HepG2 (cell line): ENCODE data around the gene POLR3F. TPM values are rescaled to one million over a fixed set of nuclear protein-coding genes. Genes with fewer than 3 reads are reported as not detected.
A peak's percentile ranks its signal among the peaks of the same experiment; 100 is the strongest.

Experiments used
- CBX2 ChIP-seq, 2 experiments: fragments of 200-600 bp in 1 of 2; sonication (generic); formaldehyde crosslinking in 1 of 2; IDR thresholded peaks; 2 replicates each; pipeline versions ENCODE4 v1.7.0 to v1.8.1; 2018 to 2022; ENCODE audit warnings: low read depth in 2 of 2, low read length in 1 of 2, mild to moderate bottlenecking in 1 of 2, missing genetic modification reagents in 1 of 2
- GFI1 ChIP-seq: sonication (generic); formaldehyde crosslinking; IDR thresholded peaks from 2 replicates; pipeline ENCODE4 v1.5.0; 2020; ENCODE audit warnings: missing genetic modification reagents, mild to moderate bottlenecking, borderline replicate concordance
- GPBP1L1 ChIP-seq: sonication (generic); formaldehyde crosslinking; IDR thresholded peaks from 2 replicates; pipeline ENCODE4 v1.5.0; 2020; ENCODE audit warnings: mild to moderate bottlenecking, missing genetic modification reagents
- KAT2B ChIP-seq: fragments of 150-350 bp; IDR thresholded peaks from 2 replicates; pipeline ENCODE4 v1.6.1; 2014; ENCODE audit warnings: low read depth, low read length, borderline replicate concordance
- SP140L ChIP-seq: sonication (generic); formaldehyde crosslinking; IDR thresholded peaks from 2 replicates; pipeline ENCODE4 v1.4.0; 2020; ENCODE audit warnings: missing genetic modification reagents, borderline replicate concordance
- ZFYVE20 ChIP-seq: sonication (generic); formaldehyde crosslinking; IDR thresholded peaks from 2 replicates; pipeline ENCODE4 v1.8.0; 2023; ENCODE audit warnings: low read depth, mild to moderate bottlenecking, moderate library complexity, missing genetic modification reagents, borderline replicate concordance
- ZNF235 ChIP-seq: sonication (generic); formaldehyde crosslinking; IDR thresholded peaks from 2 replicates; pipeline ENCODE4 v1.8.1; 2023; ENCODE audit warnings: mild to moderate bottlenecking, missing genetic modification reagents, borderline replicate concordance
- ZNF280B ChIP-seq: sonication (generic); formaldehyde crosslinking; IDR thresholded peaks from 2 replicates; pipeline ENCODE4 v1.5.0; 2020; ENCODE audit warnings: missing genetic modification reagents, mild to moderate bottlenecking, borderline replicate concordance
- ZNF513 ChIP-seq: sonication (generic); formaldehyde crosslinking; conservative IDR thresholded peaks from 2 replicates; pipeline ENCODE4 v1.5.0; 2020; ENCODE audit warnings: missing genetic modification reagents
- ZNF720 ChIP-seq: sonication (generic); formaldehyde crosslinking; IDR thresholded peaks from 2 replicates; pipeline ENCODE4 v1.4.0; 2020; ENCODE audit warnings: missing genetic modification reagents
- ZNF766 ChIP-seq: sonication (generic); formaldehyde crosslinking; IDR thresholded peaks from 2 replicates; pipeline ENCODE4 v1.5.0; 2020; ENCODE audit warnings: missing genetic modification reagents, borderline replicate concordance
- polyA plus RNA-seq, 8 experiments: library from polyadenylated mRNA; depleted of rRNA in 3 of 8; stranded (reverse) in 7 of 8; unstranded in 1 of 8; fragments of >200 nt; fragmentation: Illumina TruSeq in 4 of 8; extraction: Trizol in 4 of 8; gene quantifications; 2 replicates each; pipeline versions ENCODE4 v1.2.1 to v1.2.3, GENCODE V29; 2011 to 2016; ENCODE audit warnings: low read depth in 4 of 8, missing spikeins in 1 of 8, mixed read lengths in 1 of 8; ENCODE audit not compliant: insufficient read depth in 1 of 8
- total RNA-seq, 5 experiments: library from RNA; depleted of rRNA; stranded (reverse); fragments of >200 nt; fragmentation: Illumina TruSeq; extraction: Trizol; gene quantifications; 2 replicates each; pipeline ENCODE4 v1.2.3, GENCODE V29; 2016; ENCODE audit warnings: low read depth in 1 of 5
- TF ChIP-seq, protein P1 (sequence below): IDR thresholded peaks from 2 replicates; pipeline ENCODE4 v1.6.1; 2016; ENCODE audit warnings: missing compliant biosample characterization, missing genetic modification reagents, borderline replicate concordance
- TF ChIP-seq, protein P2 (sequence below): sonication (generic); formaldehyde crosslinking; conservative IDR thresholded peaks from 2 replicates; pipeline ENCODE4 v1.8.0; 2022; ENCODE audit warnings: missing genetic modification reagents
- TF ChIP-seq, protein P3 (sequence below): sonication (generic); formaldehyde crosslinking; IDR thresholded peaks from 2 replicates; pipeline ENCODE4 v1.5.0; 2020; ENCODE audit warnings: mild to moderate bottlenecking, missing genetic modification reagents, borderline replicate concordance

Gene POLR3F
- total and polyA plus RNA-seq, 2 of the 13 experiments (the other 11 are each of a cell fraction or from before 2014, with no cell fraction given): 11.7 to 25.5 TPM

GRCh38 chr20:18496740-18497592, 29.8 kb downstream of the POLR3F start, which contains the start of gene RBBP9 (continued):
- TF ChIP-seq, protein P1, sequence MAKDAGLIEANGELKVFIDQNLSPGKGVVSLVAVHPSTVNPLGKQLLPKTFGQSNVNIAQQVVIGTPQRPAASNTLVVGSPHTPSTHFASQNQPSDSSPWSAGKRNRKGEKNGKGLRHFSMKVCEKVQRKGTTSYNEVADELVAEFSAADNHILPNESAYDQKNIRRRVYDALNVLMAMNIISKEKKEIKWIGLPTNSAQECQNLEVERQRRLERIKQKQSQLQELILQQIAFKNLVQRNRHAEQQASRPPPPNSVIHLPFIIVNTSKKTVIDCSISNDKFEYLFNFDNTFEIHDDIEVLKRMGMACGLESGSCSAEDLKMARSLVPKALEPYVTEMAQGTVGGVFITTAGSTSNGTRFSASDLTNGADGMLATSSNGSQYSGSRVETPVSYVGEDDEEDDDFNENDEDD (CRISPR knock-in tag): peak; percentile 77
- TF ChIP-seq, protein P2, sequence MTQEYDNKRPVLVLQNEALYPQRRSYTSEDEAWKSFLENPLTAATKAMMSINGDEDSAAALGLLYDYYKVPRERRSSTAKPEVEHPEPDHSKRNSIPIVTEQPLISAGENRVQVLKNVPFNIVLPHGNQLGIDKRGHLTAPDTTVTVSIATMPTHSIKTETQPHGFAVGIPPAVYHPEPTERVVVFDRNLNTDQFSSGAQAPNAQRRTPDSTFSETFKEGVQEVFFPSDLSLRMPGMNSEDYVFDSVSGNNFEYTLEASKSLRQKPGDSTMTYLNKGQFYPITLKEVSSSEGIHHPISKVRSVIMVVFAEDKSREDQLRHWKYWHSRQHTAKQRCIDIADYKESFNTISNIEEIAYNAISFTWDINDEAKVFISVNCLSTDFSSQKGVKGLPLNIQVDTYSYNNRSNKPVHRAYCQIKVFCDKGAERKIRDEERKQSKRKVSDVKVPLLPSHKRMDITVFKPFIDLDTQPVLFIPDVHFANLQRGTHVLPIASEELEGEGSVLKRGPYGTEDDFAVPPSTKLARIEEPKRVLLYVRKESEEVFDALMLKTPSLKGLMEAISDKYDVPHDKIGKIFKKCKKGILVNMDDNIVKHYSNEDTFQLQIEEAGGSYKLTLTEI (CRISPR knock-in tag): no peak
- no peak for TF ChIP-seq CBX2 (IDR thresholded peaks at IDR 0.05; ENCODE audit: low read depth, low read length)
- TF ChIP-seq CBX2 (CRISPR knock-in tag; IDR thresholded peaks at IDR 0.05; ENCODE audit: low read depth): peak; percentile 28; the same call in 1 of the 2 replicates
- TF ChIP-seq ZNF513 (CRISPR knock-in tag): no peak
- TF ChIP-seq GFI1 (CRISPR knock-in tag): peak; percentile 77; the same call in 1 of the 2 replicates
- peak; percentile 76; the same call in 1 of the 2 replicates for TF ChIP-seq ZNF766
- TF ChIP-seq ZFYVE20 (CRISPR knock-in tag): 0 out of 2 replicates have a peak, but pooled peaks have one; percentile 45
- TF ChIP-seq KAT2B: no peak
- TF ChIP-seq, protein P3, sequence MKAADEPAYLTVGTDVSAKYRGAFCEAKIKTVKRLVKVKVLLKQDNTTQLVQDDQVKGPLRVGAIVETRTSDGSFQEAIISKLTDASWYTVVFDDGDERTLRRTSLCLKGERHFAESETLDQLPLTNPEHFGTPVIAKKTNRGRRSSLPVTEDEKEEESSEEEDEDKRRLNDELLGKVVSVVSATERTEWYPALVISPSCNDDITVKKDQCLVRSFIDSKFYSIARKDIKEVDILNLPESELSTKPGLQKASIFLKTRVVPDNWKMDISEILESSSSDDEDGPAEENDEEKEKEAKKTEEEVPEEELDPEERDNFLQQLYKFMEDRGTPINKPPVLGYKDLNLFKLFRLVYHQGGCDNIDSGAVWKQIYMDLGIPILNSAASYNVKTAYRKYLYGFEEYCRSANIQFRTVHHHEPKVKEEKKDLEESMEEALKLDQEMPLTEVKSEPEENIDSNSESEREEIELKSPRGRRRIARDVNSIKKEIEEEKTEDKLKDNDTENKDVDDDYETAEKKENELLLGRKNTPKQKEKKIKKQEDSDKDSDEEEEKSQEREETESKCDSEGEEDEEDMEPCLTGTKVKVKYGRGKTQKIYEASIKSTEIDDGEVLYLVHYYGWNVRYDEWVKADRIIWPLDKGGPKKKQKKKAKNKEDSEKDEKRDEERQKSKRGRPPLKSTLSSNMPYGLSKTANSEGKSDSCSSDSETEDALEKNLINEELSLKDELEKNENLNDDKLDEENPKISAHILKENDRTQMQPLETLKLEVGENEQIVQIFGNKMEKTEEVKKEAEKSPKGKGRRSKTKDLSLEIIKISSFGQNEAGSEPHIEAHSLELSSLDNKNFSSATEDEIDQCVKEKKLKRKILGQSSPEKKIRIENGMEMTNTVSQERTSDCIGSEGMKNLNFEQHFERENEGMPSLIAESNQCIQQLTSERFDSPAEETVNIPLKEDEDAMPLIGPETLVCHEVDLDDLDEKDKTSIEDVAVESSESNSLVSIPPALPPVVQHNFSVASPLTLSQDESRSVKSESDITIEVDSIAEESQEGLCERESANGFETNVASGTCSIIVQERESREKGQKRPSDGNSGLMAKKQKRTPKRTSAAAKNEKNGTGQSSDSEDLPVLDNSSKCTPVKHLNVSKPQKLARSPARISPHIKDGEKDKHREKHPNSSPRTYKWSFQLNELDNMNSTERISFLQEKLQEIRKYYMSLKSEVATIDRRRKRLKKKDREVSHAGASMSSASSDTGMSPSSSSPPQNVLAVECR: peak; percentile 97
- no peak for TF ChIP-seq GPBP1L1 (CRISPR knock-in tag)
- TF ChIP-seq ZNF720 (CRISPR knock-in tag): peak; percentile 93
- peak; percentile 90 for TF ChIP-seq ZNF280B (CRISPR knock-in tag)
- TF ChIP-seq ZNF235 (CRISPR knock-in tag): peak; percentile 90
- no peak for TF ChIP-seq SP140L
